Neuronal stem cell (in vitro differentiated cells): ENCODE results near the gene GADD45B. TPM values are rescaled to one million over a fixed set of nuclear protein-coding genes. Genes with fewer than 3 reads are reported as not detected.

Experiments
- DNase-seq: peaks from one replicate; pipeline ENCODE4 v3.0.0-alpha.2; 2013; ENCODE audit warnings: low spot score
- H2AFZ ChIP-seq: one replicate; pipeline ENCODE4 v1.6.1; 2013; ENCODE audit warnings: mild to moderate bottlenecking, low read length, inconsistent platforms
- H2AK5ac ChIP-seq: 2 replicates; pipeline ENCODE4 v1.6.1; 2013; ENCODE audit warnings: low read depth, mild to moderate bottlenecking, inconsistent platforms, low read length, moderate library complexity, mixed read lengths
- H2BK120ac ChIP-seq: 2 replicates; pipeline ENCODE4 v1.6.1; 2013; ENCODE audit warnings: low read depth, mild to moderate bottlenecking, inconsistent platforms, low read length, moderate library complexity, mixed read lengths
- H2BK12ac ChIP-seq: one replicate; pipeline ENCODE4 v1.6.1; 2013; ENCODE audit warnings: low read length, inconsistent platforms
- H2BK15ac ChIP-seq: 2 replicates; pipeline ENCODE4 v1.6.1; 2013; ENCODE audit warnings: mild to moderate bottlenecking, low read length, inconsistent platforms, mixed read lengths
- H2BK5ac ChIP-seq: one replicate; pipeline ENCODE4 v1.6.1; 2013; ENCODE audit warnings: inconsistent platforms, mild to moderate bottlenecking, low read length, moderate library complexity
- H3K14ac ChIP-seq: one replicate; pipeline ENCODE4 v1.6.1; 2013; ENCODE audit warnings: low read length, inconsistent platforms
- H3K18ac ChIP-seq: 2 replicates; pipeline ENCODE4 v1.6.1; 2013; ENCODE audit warnings: low read length, inconsistent platforms
- H3K23ac ChIP-seq: 2 replicates; pipeline ENCODE4 v1.6.1; 2013; ENCODE audit warnings: low read depth, mild to moderate bottlenecking, mixed read lengths, low read length, inconsistent platforms; ENCODE audit not compliant: poor library complexity
- H3K27ac ChIP-seq: replicated peaks from 3 replicates; pipeline ENCODE4 v1.5.1; 2013; ENCODE audit warnings: low read length, inconsistent platforms
- H3K27me3 ChIP-seq, 3 experiments: 2 replicates each; pipeline ENCODE4 v1.6.1; 2013; ENCODE audit warnings: low read length in 3 of 3, mild to moderate bottlenecking in 2 of 3, inconsistent platforms in 1 of 3, low read depth in 1 of 3, mixed read lengths in 1 of 3, moderate library complexity in 1 of 3; ENCODE audit not compliant: control insufficient read depth in 3 of 3, insufficient read depth in 3 of 3
- H3K36me3 ChIP-seq, 2 donors: replicated peaks in 1 of 2; 2 replicates each; pipeline ENCODE4 v1.6.1; 2013; ENCODE audit warnings: low read length in 2 of 2; ENCODE audit not compliant: control insufficient read depth in 2 of 2, insufficient read depth in 2 of 2
- H3K4ac ChIP-seq: 2 replicates; pipeline ENCODE4 v1.6.1; 2013; ENCODE audit warnings: inconsistent platforms, mild to moderate bottlenecking, low read length, moderate library complexity
- H3K4me1 ChIP-seq, 2 donors: 1 replicate in 1 of 2; 2 replicates in 1 of 2; pipeline ENCODE4 v1.6.1; 2013; ENCODE audit warnings: low read length in 2 of 2, low read depth in 1 of 2; ENCODE audit not compliant: control insufficient read depth in 2 of 2, insufficient read depth in 1 of 2
- H3K4me2 ChIP-seq: one replicate; pipeline ENCODE4 v1.6.1; 2013; ENCODE audit warnings: mild to moderate bottlenecking, low read length, inconsistent platforms; ENCODE audit not compliant: insufficient read depth, poor library complexity, severe bottlenecking
- H3K4me3 ChIP-seq, 2 donors: 2 replicates each; pipeline ENCODE4 v1.5.1; 2013; ENCODE audit warnings: low read length in 2 of 2, mild to moderate bottlenecking in 2 of 2, inconsistent platforms in 1 of 2, moderate library complexity in 1 of 2
- H3K79me1 ChIP-seq: one replicate; pipeline ENCODE4 v1.6.1; 2013; ENCODE audit warnings: low read depth, mild to moderate bottlenecking, inconsistent platforms, low read length, moderate library complexity
- H3K9ac ChIP-seq: one replicate; pipeline ENCODE4 v1.6.1; 2013; ENCODE audit warnings: mild to moderate bottlenecking, low read depth, low read length, inconsistent platforms; ENCODE audit not compliant: poor library complexity
- H3K9me3 ChIP-seq, 2 donors: replicated peaks in 1 of 2; 2 replicates each; pipeline versions ENCODE3 to v1.6.1; 2013; ENCODE audit warnings: low read length in 2 of 2, mild to moderate bottlenecking in 2 of 2, inconsistent platforms in 1 of 2, low read depth in 1 of 2, mixed read lengths in 1 of 2, moderate library complexity in 1 of 2; ENCODE audit not compliant: control insufficient read depth in 2 of 2, insufficient read depth in 1 of 2
- H4K8ac ChIP-seq: one replicate; pipeline ENCODE4 v1.6.1; 2013; ENCODE audit warnings: low read depth, mild to moderate bottlenecking, inconsistent platforms, low read length, moderate library complexity
- H4K91ac ChIP-seq: one replicate; pipeline ENCODE4 v1.6.1; 2013; ENCODE audit warnings: low read length, low read depth, mild to moderate bottlenecking, inconsistent platforms; ENCODE audit not compliant: poor library complexity
- WGBS, 2 donors: extraction: QIAGEN DNeasy Blood & Tissue Kit; methylation state at CpG; one replicate each; pipeline ENCODE4 v1.1.7; 2013; ENCODE audit warnings: missing lambda C conversion rate in 2 of 2, mixed read lengths in 1 of 2; ENCODE audit not compliant: insufficient read length in 2 of 2, insufficient replicate concordance in 1 of 2; ENCODE audit errors: extremely low coverage in 2 of 2; 5-methylcytosine and 5-hydroxymethylcytosine counted together
- polyA plus RNA-seq, 2 experiments: library from polyadenylated mRNA; stranded (reverse); fragments of 200-250 nt; gene quantifications; one replicate each; pipeline ENCODE4 v1.2.3, GENCODE V29; 2013

Gene GADD45B
- 3.0 TPM for polyA plus RNA-seq (2013, experiment 1 of 2)
- 2.3 TPM for polyA plus RNA-seq (2013, experiment 2 of 2)

- DNase-seq = peak; percentile 95
- Histone ChIP-seq H3K4ac (peak within 1 kb of the TSS; percentile 11), H2BK120ac (no peak within 1 kb of the TSS), H2BK12ac (peak within 1 kb of the TSS; percentile 73), H3K36me3 (peaks cover 0 to 5% of the 10 kb centered on the region in 2 donors), H3K27ac (no peak within 1 kb of the TSS), H2AFZ (peak within 1 kb of the TSS; percentile 84), H3K79me1 (no peaks in the 10 kb centered on the region), H3K9me3 (no peaks in the 10 kb centered on the region), H3K4me3 (peak within 1 kb of the TSS; percentile 70 to 87), H3K9ac (peak within 1 kb of the TSS; percentile 93), H2BK15ac (peak within 1 kb of the TSS; percentile 92), H3K23ac (peak within 1 kb of the TSS; percentile 95), H3K27me3 (peaks cover 0 to 52% (median 23%) of the 10 kb centered on the region in 3 experiments), H4K8ac (no peak within 1 kb of the TSS), H3K4me1 (peaks cover 18 to 20% of the 10 kb centered on the region in 2 donors), H4K91ac (no peak within 1 kb of the TSS), H2AK5ac (peak within 1 kb of the TSS; percentile 90), H3K4me2 (peak within 1 kb of the TSS; percentile 100), H3K14ac (peak within 1 kb of the TSS; percentile 94), H2BK5ac (peak within 1 kb of the TSS; percentile 66), H3K18ac (peak within 1 kb of the TSS; percentile 95)
- WGBS, 2 donors = no CpG with 5 or more reads among the region's 70 CpGs
Measured at GRCh38 chr19:2475702-2476450, at the start of gene GADD45B. Gene GADD45B, plus strand, starts transcription at chr19:2476127. Its CDS starts 232 bp downstream, at chr19:2476359.

- peak overlapping the region; percentile 100 for H2BK5ac ChIP-seq
- peak overlapping the region; percentile 95 for H3K23ac ChIP-seq
- H3K27ac ChIP-seq = peak overlapping the region; percentile 94
- peak overlapping the region; percentile 73 for H2BK12ac ChIP-seq
- peak overlapping the region; percentile 43 for H4K8ac ChIP-seq
- peaks cover 19% of the 10 kb centered on the region for H3K79me1 ChIP-seq
- WGBS, 2 donors = no CpG with 5 or more reads among the region's 66 CpGs
- H3K4me2 ChIP-seq = peak overlapping the region; percentile 98
- H3K36me3 ChIP-seq = peaks cover 26 to 56% of the 10 kb centered on the region in 2 donors
- H2AFZ ChIP-seq = peak overlapping the region; percentile 99
- H2AK5ac ChIP-seq = peak overlapping the region; percentile 90
- H2BK15ac ChIP-seq = peak overlapping the region; percentile 81
- H3K4me3 ChIP-seq = peak overlapping the region; percentile 88 to 93
- no peak overlapping the region for H2BK120ac ChIP-seq
- DNase-seq = peak; percentile 63
- peak overlapping the region; percentile 53 for H3K4ac ChIP-seq
- peaks cover 15% of the 10 kb centered on the region in 2 donors for H3K4me1 ChIP-seq
- peak overlapping the region; percentile 98 for H3K14ac ChIP-seq
- peak overlapping the region; percentile 97 for H3K18ac ChIP-seq
- no peak overlapping the region for H4K91ac ChIP-seq
- peak overlapping the region; percentile 92 for H3K9ac ChIP-seq
- H3K27me3 ChIP-seq = no peaks in the 10 kb centered on the region
- peaks cover 0 to 1% of the 10 kb centered on the region in 2 donors for H3K9me3 ChIP-seq
Measured at GRCh38 chr19:2426611-2427428, 49.1 kb upstream of the GADD45B start.

- H2BK12ac ChIP-seq = peak within 1 kb of the TSS; percentile 73
- peak within 1 kb of the TSS; percentile 99 for H2AFZ ChIP-seq
- peak within 1 kb of the TSS; percentile 43 for H4K8ac ChIP-seq
- H3K4me3 ChIP-seq = peak within 1 kb of the TSS; percentile 88 to 93
- peak within 1 kb of the TSS; percentile 100 for H3K18ac ChIP-seq
- peak within 1 kb of the TSS; percentile 100 for H3K23ac ChIP-seq
- WGBS, 2 donors = no CpG with 5 or more reads among the region's 77 CpGs
- H3K14ac ChIP-seq = peak within 1 kb of the TSS; percentile 98
- H4K91ac ChIP-seq = no peak within 1 kb of the TSS
- H3K4ac ChIP-seq = peak within 1 kb of the TSS; percentile 84
- DNase-seq = peak; percentile 98
- H3K79me1 ChIP-seq = peaks cover 19% of the 10 kb centered on the region
- peak within 1 kb of the TSS; percentile 100 for H2BK5ac ChIP-seq
- peak within 1 kb of the TSS; percentile 90 for H2AK5ac ChIP-seq
- peak within 1 kb of the TSS; percentile 94 for H3K27ac ChIP-seq
- H2BK120ac ChIP-seq = no peak within 1 kb of the TSS
- peaks cover 0 to 1% of the 10 kb centered on the region in 2 donors for H3K9me3 ChIP-seq
- H3K9ac ChIP-seq = peak within 1 kb of the TSS; percentile 99
- H3K36me3 ChIP-seq = peaks cover 32 to 64% of the 10 kb centered on the region in 2 donors
- H3K27me3 ChIP-seq = no peaks in the 10 kb centered on the region
- H3K4me1 ChIP-seq = peaks cover 15% of the 10 kb centered on the region in 2 donors
- peak within 1 kb of the TSS; percentile 85 for H2BK15ac ChIP-seq
- peak within 1 kb of the TSS; percentile 98 for H3K4me2 ChIP-seq
Measured at GRCh38 chr19:2427429-2428320, 48.3 kb upstream of the GADD45B start, which contains the start of gene TIMM13. Gene TIMM13, minus strand, starts transcription at chr19:2427586. Its CDS starts 53 bp downstream, at chr19:2427533.
